HepG2 (cell line): ENCODE results near the gene UBXN2A. TPM values are rescaled to one million over a fixed set of nuclear protein-coding genes. Genes with fewer than 3 reads are reported as not detected.

Experiments used
- ATAC-seq: fragments of 200-7000 bp; cut with Tn5 transposase; 3 replicates; pipeline ENCODE4 v1.9.1; 2020; ENCODE audit warnings: mild to moderate bottlenecking, moderate library complexity
- BruUV-seq: library from RNA; stranded (reverse); fragments of 400-500 nt; replicated peaks from 2 replicates; lab custom pipeline; 2021; lab: Mats Ljungman, UMichigan
- CTCF ChIA-PET: fragments of 300-600 bp; formaldehyde crosslinking; extraction: SDS; loops from one replicate; lab custom pipeline; 2021; ENCODE audit warnings: low total read pairs, inconsistent platforms, low intra/inter-chr PET ratio; lab: Yijun Ruan, JAX
- POLR2A ChIA-PET: fragments of 350-600 bp; sonication (Branson Sonifier 250); formaldehyde crosslinking; loops from one replicate; lab custom pipeline; 2020; ENCODE audit warnings: antibody characterized with exemption, inconsistent platforms; lab: Yijun Ruan, JAX
- DNase-seq: peaks from one replicate; pipeline ENCODE4 v3.0.0-alpha.2; 2015; ENCODE audit warnings: low spot score
- FAIRE-seq: peaks from 3 replicates; lab custom pipeline; 2011; peaks lifted over from hg19 to GRCh38; lab: Jason Lieb, UNC
- H2AFZ ChIP-seq: one replicate; pipeline ENCODE4 v1.6.1; 2011; ENCODE audit warnings: low read length, inconsistent platforms
- H3K27ac ChIP-seq: fragments of 300-600 bp; 3 replicates; pipeline ENCODE4 v1.8.0; 2011; ENCODE audit warnings: mixed run types, mild to moderate bottlenecking, mixed read lengths, low read length, inconsistent platforms; ENCODE audit not compliant: insufficient read depth; ENCODE audit errors: extremely low read length
- H3K27me3 ChIP-seq, 2 experiments: fragments of 200-600 bp in 1 of 2; 2 replicates in 1 of 2; 3 replicates in 1 of 2; pipeline versions ENCODE4 v1.6.0 to v1.8.0; 2011; ENCODE audit warnings: low read length in 2 of 2, mild to moderate bottlenecking in 2 of 2, moderate library complexity in 2 of 2, inconsistent platforms in 1 of 2; ENCODE audit not compliant: insufficient read depth in 2 of 2, control insufficient read depth in 1 of 2
- H3K36me3 ChIP-seq, 2 experiments: fragments of 200-600 bp in 1 of 2; replicated peaks in 1 of 2; 2 replicates in 1 of 2; 3 replicates in 1 of 2; pipeline versions ENCODE4 v1.5.1 to v1.8.0; 2011; ENCODE audit warnings: low read length in 2 of 2, inconsistent platforms in 1 of 2; ENCODE audit not compliant: insufficient read depth in 2 of 2, control insufficient read depth in 1 of 2
- H3K4me1 ChIP-seq: 2 replicates; pipeline ENCODE4 v1.5.1; 2012; ENCODE audit warnings: low read length, inconsistent platforms; ENCODE audit not compliant: insufficient read depth
- H3K4me2 ChIP-seq: 2 replicates; pipeline ENCODE4 v1.6.0; 2011; ENCODE audit warnings: low read depth, low read length, inconsistent platforms
- H3K4me3 ChIP-seq, 3 experiments: fragments of 200-600 bp in 1 of 3; sonication (generic), shearing (Covaris generic) in 1 of 3; replicated peaks in 1 of 3; 2 replicates each; pipeline ENCODE4 v1.5.1; 2011 to 2016; ENCODE audit warnings: low read length in 3 of 3, inconsistent platforms in 2 of 3, low read depth in 2 of 3, mild to moderate bottlenecking in 2 of 3, control low read depth in 1 of 3, mixed read lengths in 1 of 3; ENCODE audit not compliant: insufficient read depth in 1 of 3
- H3K79me2 ChIP-seq: one replicate; pipeline ENCODE4 v1.6.1; 2011; ENCODE audit warnings: low read length, inconsistent platforms; ENCODE audit not compliant: insufficient read depth
- H3K9ac ChIP-seq: 2 replicates; pipeline ENCODE4 v1.6.0; 2011; ENCODE audit warnings: mild to moderate bottlenecking, low read depth, low read length, inconsistent platforms; ENCODE audit not compliant: insufficient read depth
- H3K9me3 ChIP-seq: 2 replicates; pipeline ENCODE4 v1.5.1; 2012; ENCODE audit warnings: mild to moderate bottlenecking, low read length
- H4K20me1 ChIP-seq: 2 replicates; pipeline ENCODE4 v1.6.0; 2011; ENCODE audit warnings: inconsistent platforms, mild to moderate bottlenecking, low read length, moderate library complexity; ENCODE audit not compliant: insufficient read depth
- CEBPB ChIP-seq: IDR thresholded peaks from 2 replicates; pipeline ENCODE4 v1.6.1; 2011; ENCODE audit warnings: low read depth, low read length, improper control_type of control experiment, borderline replicate concordance
- CEBPG ChIP-seq: IDR thresholded peaks from 2 replicates; pipeline ENCODE4 v1.6.1; 2016
- SOX6 ChIP-seq, 2 experiments: fragments of 450-650 bp in 1 of 2; sonication (generic) in 1 of 2; formaldehyde crosslinking in 1 of 2; IDR thresholded peaks; 2 replicates each; pipeline versions ENCODE4 v1.4.0 to v1.6.1; 2017 to 2020; ENCODE audit warnings: antibody characterized with exemption in 1 of 2, mild to moderate bottlenecking in 1 of 2, missing genetic modification reagents in 1 of 2
- ZKSCAN1 ChIP-seq: fragments of 150-350 bp; IDR thresholded peaks from 2 replicates; pipeline ENCODE4 v1.6.1; 2014; ENCODE audit warnings: low read length
- ZNF329 ChIP-seq: sonication (generic); formaldehyde crosslinking; IDR thresholded peaks from 2 replicates; pipeline ENCODE4 v1.9.0; 2021; ENCODE audit warnings: low read depth, mild to moderate bottlenecking, missing genetic modification reagents
- ZNF816 ChIP-seq: sonication (generic); formaldehyde crosslinking; IDR thresholded peaks from 2 replicates; pipeline ENCODE4 v1.8.0; 2022; ENCODE audit warnings: missing genetic modification reagents, mild to moderate bottlenecking, borderline replicate concordance
- WGBS: methylation state at CpG from one replicate; pipeline ENCODE4 v1.1.6; 2017; ENCODE audit warnings: low lambda C conversion rate; 5-methylcytosine and 5-hydroxymethylcytosine counted together
- in situ Hi-C: cut with HindIII; loops from 2 replicates; pipeline ENCODE4 v1.10.0; 2017; ENCODE audit warnings: low pct_unique_long_range_greater_than_20kb; ENCODE audit not compliant: extremely low pct_ligation_motif_present
- intact Hi-C: fragments of 100-400 bp; cut with micrococcal nuclease; formaldehyde crosslinking; loops from one replicate; pipeline ENCODE4 v1.10.0; 2022; ENCODE audit not compliant: unreplicated experiment
- polyA plus RNA-seq, 8 experiments: library from polyadenylated mRNA; depleted of rRNA in 3 of 8; stranded (reverse) in 7 of 8; unstranded in 1 of 8; fragments of >200 nt; fragmentation: Illumina TruSeq in 4 of 8; extraction: Trizol in 4 of 8; gene quantifications; 2 replicates each; pipeline versions ENCODE4 v1.2.1 to v1.2.3, GENCODE V29; 2011 to 2016; ENCODE audit warnings: low read depth in 4 of 8, missing spikeins in 1 of 8, mixed read lengths in 1 of 8; ENCODE audit not compliant: insufficient read depth in 1 of 8
- total RNA-seq, 5 experiments: library from RNA; depleted of rRNA; stranded (reverse); fragments of >200 nt; fragmentation: Illumina TruSeq; extraction: Trizol; gene quantifications; 2 replicates each; pipeline ENCODE4 v1.2.3, GENCODE V29; 2016; ENCODE audit warnings: low read depth in 1 of 5
- TF ChIP-seq, protein P1 (sequence below): sonication (generic); formaldehyde crosslinking; conservative IDR thresholded peaks from 2 replicates; pipeline ENCODE4 v1.5.0; 2020; ENCODE audit warnings: missing genetic modification reagents

UBXN2A gene
- total and polyA plus RNA-seq, 2 of the 13 experiments (the other 11 are each of a cell fraction or from before 2014, with no cell fraction given), result 8.3 to 20.9 TPM

DNA sequence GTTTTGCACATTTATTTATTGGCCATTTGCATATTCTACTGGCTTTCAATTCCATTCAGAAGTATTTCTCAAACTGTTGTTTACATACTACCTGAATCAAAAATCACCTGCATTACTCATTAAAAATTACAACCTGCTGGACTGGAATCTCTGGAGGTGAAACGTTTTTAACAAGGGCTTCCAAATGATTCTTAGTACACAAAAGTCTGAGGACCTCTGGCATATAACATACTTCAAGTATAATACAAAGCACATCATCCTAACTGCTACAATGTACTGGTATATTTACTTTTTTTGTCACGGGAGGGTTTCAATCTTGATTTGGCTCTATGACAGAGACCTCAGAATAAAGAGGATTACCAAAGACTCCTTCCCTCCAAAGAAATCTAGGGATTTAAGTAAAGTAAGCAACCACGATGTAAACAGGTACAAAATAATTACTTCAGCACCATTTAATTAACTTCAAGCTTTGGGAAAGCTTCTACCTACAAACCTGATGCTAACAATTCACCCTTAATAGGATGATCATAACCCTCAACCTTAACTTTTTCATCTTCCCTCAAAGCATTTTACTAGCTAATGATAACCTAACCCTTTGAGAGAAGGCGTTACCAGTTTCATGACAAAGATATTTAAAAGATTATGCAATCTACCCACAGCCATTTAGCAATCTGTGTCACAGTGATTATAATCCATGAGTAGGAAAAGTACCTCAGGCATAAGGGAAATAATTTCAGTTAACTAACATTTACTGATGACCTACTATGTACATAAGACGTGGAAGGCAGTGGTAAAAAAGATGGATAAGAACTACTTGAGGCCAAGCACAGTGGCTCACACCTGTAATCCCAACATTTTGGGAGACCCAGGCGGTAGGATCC, 38.1 kb upstream of the UBXN2A start:
- peaks cover 63% of the 10 kb centered on the region for H3K79me2 ChIP-seq
- H3K4me2 ChIP-seq, result no peak overlapping the region
- ChIA-PET CTCF (no interaction called here), POLR2A (no interaction called here)
- no TSS peak for BruUV-seq
- 88% methylated on average over 6 of the region's 6 CpGs for WGBS
- H3K36me3 ChIP-seq, result no peaks in the 10 kb centered on the region
- FAIRE-seq (no peak), DNase-seq (no peak), ATAC-seq (no peak)
- in situ Hi-C loops (no loop called here), intact Hi-C loops (no loop called here)
- no peaks in the 10 kb centered on the region for H3K9me3 ChIP-seq
- no peak overlapping the region for H3K27ac ChIP-seq
- H3K4me3 ChIP-seq, result no peak overlapping the region
- no peaks in the 10 kb centered on the region for H3K27me3 ChIP-seq
- H3K4me1 ChIP-seq, result peaks cover 27% of the 10 kb centered on the region
- TF ChIP-seq ZKSCAN1, result peak; percentile 52; the same call in 1 of the 2 replicates
- TF ChIP-seq CEBPG (CRISPR knock-in tag), result peak; percentile 45; the same call in 1 of the 2 replicates
- TF ChIP-seq ZNF816 (CRISPR knock-in tag), result no peak
- no peak for TF ChIP-seq ZNF329 (CRISPR knock-in tag)
- TF ChIP-seq, protein P1, sequence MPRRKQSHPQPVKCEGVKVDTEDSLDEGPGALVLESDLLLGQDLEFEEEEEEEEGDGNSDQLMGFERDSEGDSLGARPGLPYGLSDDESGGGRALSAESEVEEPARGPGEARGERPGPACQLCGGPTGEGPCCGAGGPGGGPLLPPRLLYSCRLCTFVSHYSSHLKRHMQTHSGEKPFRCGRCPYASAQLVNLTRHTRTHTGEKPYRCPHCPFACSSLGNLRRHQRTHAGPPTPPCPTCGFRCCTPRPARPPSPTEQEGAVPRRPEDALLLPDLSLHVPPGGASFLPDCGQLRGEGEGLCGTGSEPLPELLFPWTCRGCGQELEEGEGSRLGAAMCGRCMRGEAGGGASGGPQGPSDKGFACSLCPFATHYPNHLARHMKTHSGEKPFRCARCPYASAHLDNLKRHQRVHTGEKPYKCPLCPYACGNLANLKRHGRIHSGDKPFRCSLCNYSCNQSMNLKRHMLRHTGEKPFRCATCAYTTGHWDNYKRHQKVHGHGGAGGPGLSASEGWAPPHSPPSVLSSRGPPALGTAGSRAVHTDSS (CRISPR knock-in tag), result no peak
- no peak for TF ChIP-seq SOX6 (IDR thresholded peaks at IDR 0.05)
- no peak for TF ChIP-seq SOX6 (CRISPR knock-in tag; IDR thresholded peaks at IDR 0.05)
- TF ChIP-seq CEBPB, result peak; percentile 77
- no peaks in the 10 kb centered on the region for H4K20me1 ChIP-seq
- H2AFZ ChIP-seq, result no peak overlapping the region
- no peak overlapping the region for H3K9ac ChIP-seq
